BE2C (cell line): Measurements from ENCODE around the gene KCND2.
"Not testable (repeated sequence)": the region's sequence is repeated elsewhere in the genome, so short reads cannot be mapped to it uniquely, and the experiment has no call there.

Experiments used
- DNase-seq: peaks from one replicate; pipeline ENCODE4 v3.0.0-alpha.2; 2020
- H3K27me3 ChIP-seq: fragments of 250-450 bp; sonication (Bioruptor Pico); 2 replicates; pipeline ENCODE4 v1.5.1; 2020; ENCODE audit warnings: mild to moderate bottlenecking
- H3K36me3 ChIP-seq: fragments of 250-450 bp; sonication (Bioruptor Pico); 2 replicates; pipeline ENCODE4 v1.5.1; 2020; ENCODE audit warnings: mild to moderate bottlenecking
- H3K4me1 ChIP-seq: fragments of 250-450 bp; sonication (Bioruptor Pico); 2 replicates; pipeline ENCODE4 v1.5.1; 2020
- H3K4me3 ChIP-seq: 2 replicates; pipeline ENCODE4 v1.5.1; 2011; ENCODE audit warnings: low read depth, low read length
- H3K9me3 ChIP-seq: fragments of 250-450 bp; sonication (Bioruptor Pico); 2 replicates; pipeline ENCODE4 v1.5.1; 2020
- TF ChIP-seq, protein P1 (sequence below): IDR thresholded peaks from 2 replicates; pipeline ENCODE4 v1.5.1; 2012; ENCODE audit warnings: mild to moderate bottlenecking, low read depth, low read length

The KCND2 gene

DNA sequence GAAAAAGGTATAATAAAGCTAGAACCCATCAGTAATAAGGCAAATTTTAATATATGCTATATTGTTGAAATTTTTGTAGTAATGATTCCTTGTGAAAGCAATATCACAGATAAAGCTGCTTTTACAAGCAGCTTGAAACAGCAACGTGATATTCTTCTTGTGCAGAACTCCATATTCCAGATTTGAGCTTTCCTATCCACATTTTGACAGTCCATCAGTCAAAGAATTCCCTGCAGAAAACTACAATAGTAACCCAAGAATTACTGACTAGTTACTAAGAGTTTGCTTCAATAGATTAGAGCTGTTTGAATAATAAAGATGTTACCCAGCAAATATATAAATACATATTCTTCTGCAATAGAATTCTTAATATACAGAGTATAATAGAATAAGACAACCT is 291.2 kb downstream of the KCND2 start:
- Histone ChIP-seq H3K27me3 (no peaks in the 10 kb centered on the region), H3K4me1 (no peaks in the 10 kb centered on the region)
- TF ChIP-seq, protein P1, sequence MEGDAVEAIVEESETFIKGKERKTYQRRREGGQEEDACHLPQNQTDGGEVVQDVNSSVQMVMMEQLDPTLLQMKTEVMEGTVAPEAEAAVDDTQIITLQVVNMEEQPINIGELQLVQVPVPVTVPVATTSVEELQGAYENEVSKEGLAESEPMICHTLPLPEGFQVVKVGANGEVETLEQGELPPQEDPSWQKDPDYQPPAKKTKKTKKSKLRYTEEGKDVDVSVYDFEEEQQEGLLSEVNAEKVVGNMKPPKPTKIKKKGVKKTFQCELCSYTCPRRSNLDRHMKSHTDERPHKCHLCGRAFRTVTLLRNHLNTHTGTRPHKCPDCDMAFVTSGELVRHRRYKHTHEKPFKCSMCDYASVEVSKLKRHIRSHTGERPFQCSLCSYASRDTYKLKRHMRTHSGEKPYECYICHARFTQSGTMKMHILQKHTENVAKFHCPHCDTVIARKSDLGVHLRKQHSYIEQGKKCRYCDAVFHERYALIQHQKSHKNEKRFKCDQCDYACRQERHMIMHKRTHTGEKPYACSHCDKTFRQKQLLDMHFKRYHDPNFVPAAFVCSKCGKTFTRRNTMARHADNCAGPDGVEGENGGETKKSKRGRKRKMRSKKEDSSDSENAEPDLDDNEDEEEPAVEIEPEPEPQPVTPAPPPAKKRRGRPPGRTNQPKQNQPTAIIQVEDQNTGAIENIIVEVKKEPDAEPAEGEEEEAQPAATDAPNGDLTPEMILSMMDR = no peak

GRCh38 chr7:120567204-120567603 is 294.2 kb downstream of the KCND2 start:
- no peak for DNase-seq
- TF ChIP-seq, protein P1 = no peak
- no peak overlapping the region for H3K4me3 ChIP-seq
- no peaks in the 10 kb centered on the region for H3K36me3 ChIP-seq
- no peaks in the 10 kb centered on the region for H3K27me3 ChIP-seq
- no peaks in the 10 kb centered on the region for H3K9me3 ChIP-seq
- no peaks in the 10 kb centered on the region for H3K4me1 ChIP-seq

More for the DNA sequence above, 291.2 kb downstream of the KCND2 start:
- Histone ChIP-seq H3K36me3 (no peaks in the 10 kb centered on the region), H3K4me3 (no peak overlapping the region), H3K9me3 (no peaks in the 10 kb centered on the region)
- DNase-seq = no peak

DNA sequence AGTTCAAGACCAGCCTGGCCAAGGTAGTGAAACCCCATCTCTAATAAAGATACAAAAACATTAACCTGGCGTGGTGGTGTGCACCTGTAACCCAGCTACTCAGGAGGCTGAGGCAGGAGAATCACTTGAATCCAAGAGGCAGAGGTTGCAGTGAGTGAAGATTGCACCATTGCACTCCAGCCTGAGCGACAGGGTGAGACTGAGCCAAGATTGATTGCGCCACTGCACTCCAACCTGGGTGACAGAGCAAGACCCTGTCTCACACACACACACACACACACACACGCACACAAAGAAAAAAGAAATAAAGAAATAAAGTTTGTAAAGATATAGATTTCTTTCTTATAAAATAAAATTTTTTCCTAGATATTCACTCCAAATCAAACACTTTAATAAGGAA is 305.7 kb downstream of the KCND2 start:
- H3K9me3 ChIP-seq, DNase-seq, H3K36me3 ChIP-seq, H3K4me3 ChIP-seq, H3K27me3 ChIP-seq, H3K4me1 ChIP-seq: not testable (repeated sequence)

GRCh38 chr7:120582916-120583315 is 309.9 kb downstream of the KCND2 start:
- no peaks in the 10 kb centered on the region for H3K36me3 ChIP-seq
- TF ChIP-seq, protein P1 = no peak
- DNase-seq = no peak
- H3K9me3 ChIP-seq = no peaks in the 10 kb centered on the region
- no peak overlapping the region for H3K4me3 ChIP-seq
- H3K4me1 ChIP-seq = no peaks in the 10 kb centered on the region
- H3K27me3 ChIP-seq = no peaks in the 10 kb centered on the region

- no peaks in the 10 kb centered on the region for H3K4me1 ChIP-seq
- no peaks in the 10 kb centered on the region for H3K27me3 ChIP-seq
- TF ChIP-seq, protein P1 = no peak
- no peak overlapping the region for H3K4me3 ChIP-seq
- no peaks in the 10 kb centered on the region for H3K9me3 ChIP-seq
- H3K36me3 ChIP-seq = no peaks in the 10 kb centered on the region
- no peak for DNase-seq
Observed at GRCh38 chr7:120583899-120584586, 311.1 kb downstream of the KCND2 start.

DNA sequence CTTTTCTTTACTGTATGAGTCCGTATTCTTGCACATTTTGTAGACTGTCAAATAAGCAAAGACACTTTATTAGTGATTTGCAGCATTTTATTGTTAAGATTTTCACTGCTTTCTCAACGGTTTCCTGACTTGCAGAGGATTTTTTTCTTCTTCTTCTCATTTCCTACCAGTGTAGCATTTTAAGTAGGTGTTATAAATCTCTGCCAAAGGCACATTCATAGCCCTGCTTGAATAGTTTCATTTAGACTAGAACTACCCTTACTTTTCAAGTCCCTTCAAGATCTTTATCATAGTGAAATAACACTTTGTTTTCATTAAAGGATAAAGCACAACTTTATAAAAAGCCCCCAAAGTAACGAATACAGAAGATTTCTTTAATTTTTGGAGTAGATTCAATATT is 313.6 kb downstream of the KCND2 start:
- no peaks in the 10 kb centered on the region for H3K36me3 ChIP-seq
- H3K9me3 ChIP-seq = no peaks in the 10 kb centered on the region
- H3K27me3 ChIP-seq = no peaks in the 10 kb centered on the region
- no peak for DNase-seq
- H3K4me1 ChIP-seq = no peaks in the 10 kb centered on the region
- TF ChIP-seq, protein P1 = no peak
- no peak overlapping the region for H3K4me3 ChIP-seq
